HG03558 (cell line): ENCODE measurements around the gene NFIC.
"Not testable (repeated sequence)": the region's sequence is repeated elsewhere in the genome, so short reads cannot be mapped to it uniquely, and the experiment has no call there.

ENCODE experiments used
- ATAC-seq: cut with Tn5 transposase; IDR thresholded peaks from one replicate; pipeline ENCODE4 v1.9.1; 2021; ENCODE audit warnings: moderate number of reproducible peaks; ENCODE audit not compliant: unreplicated experiment; ENCODE audit errors: extremely low read depth

NFIC gene

DNA sequence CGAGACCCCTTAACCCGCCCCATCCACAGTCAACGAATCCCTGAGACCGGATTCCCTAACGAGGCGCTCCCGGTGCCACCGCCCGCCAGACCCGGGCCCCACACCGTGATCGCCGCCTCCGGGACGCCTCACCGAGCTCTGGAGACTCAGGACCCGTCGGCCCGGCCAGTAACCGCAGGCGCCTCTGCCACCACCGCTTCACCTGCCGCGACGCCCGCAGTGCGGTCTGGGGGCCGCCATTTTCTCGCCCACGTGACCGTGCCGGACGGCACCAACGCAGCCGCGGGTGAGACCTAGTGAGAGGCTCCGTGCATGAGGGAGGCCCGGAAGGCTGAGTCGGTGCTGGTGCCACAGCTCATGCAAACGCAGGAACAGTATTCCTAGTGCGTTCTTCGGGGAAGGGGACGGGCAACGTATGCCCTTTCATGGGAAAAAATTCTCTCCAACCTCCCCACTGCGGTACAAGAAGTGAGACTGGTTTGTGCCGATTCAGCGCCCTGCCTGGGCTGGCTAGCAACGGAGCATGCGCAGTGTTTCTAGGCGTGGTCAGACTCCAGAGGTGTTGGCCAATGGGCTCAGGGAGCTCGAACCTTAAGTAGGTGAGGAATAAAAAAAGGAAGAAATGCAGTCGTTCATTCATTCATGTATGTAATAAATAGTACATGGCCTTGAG is 134.2 kb downstream of the NFIC start, which contains the start of gene DOHH:
Gene DOHH, minus strand, starts transcription at position 246 of the 673 bp plus-strand sequence. CDS start 3,860 bp downstream, outside the sequence.
- peak; percentile 61 for ATAC-seq

GRCh38 chr19:3501780-3502179 is 135.4 kb downstream of the NFIC start:
- ATAC-seq: no peak

GRCh38 chr19:3503036-3503572 is 136.7 kb downstream of the NFIC start:
- ATAC-seq: no peak

GRCh38 chr19:3504735-3505134 is 138.4 kb downstream of the NFIC start:
- no peak for ATAC-seq

DNA sequence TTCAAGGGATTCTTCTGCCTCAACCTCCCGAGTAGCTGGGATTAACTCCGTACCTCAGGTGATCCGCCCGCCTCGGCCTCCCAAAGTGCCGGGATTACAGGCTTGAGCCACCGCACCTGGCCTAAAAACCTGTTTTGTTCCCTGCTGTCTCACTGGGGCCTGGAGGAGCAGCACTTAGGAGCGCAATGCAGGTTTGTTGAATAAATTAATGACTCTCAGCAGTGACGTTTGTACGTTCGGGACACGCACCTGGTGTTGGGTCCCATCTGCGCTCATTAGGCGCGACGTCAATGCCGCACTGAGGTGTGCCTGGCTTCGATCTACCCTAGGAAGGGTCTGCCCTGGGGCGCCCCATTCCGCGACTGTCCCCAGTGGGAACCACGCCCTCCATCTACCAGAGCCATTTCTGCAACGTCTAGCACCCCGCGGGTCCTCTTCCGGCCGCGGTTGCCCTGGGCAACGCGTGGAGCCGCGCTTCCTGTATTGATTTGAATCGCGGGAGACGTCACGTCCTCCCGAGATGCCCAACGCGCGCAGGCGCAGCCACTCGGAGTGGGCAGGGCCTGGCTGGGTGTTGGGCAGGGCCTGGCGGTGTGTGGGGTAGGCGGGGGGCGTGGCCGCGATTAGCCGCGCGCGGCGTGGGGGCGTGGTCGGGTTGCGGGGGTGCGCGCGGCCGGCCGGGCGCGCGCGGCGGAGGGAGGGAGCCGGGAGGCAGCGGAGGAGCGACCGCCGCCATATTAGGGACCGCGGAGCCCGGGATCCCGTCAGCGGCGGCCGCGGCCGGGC is 139.4 kb downstream of the NFIC start, which contains the start of gene FZR1:
Gene FZR1, plus strand, starts transcription at position 714 of the 786 bp plus-strand sequence. CDS start 16,679 bp downstream, outside the sequence.
- ATAC-seq: peak; percentile 92

DNA sequence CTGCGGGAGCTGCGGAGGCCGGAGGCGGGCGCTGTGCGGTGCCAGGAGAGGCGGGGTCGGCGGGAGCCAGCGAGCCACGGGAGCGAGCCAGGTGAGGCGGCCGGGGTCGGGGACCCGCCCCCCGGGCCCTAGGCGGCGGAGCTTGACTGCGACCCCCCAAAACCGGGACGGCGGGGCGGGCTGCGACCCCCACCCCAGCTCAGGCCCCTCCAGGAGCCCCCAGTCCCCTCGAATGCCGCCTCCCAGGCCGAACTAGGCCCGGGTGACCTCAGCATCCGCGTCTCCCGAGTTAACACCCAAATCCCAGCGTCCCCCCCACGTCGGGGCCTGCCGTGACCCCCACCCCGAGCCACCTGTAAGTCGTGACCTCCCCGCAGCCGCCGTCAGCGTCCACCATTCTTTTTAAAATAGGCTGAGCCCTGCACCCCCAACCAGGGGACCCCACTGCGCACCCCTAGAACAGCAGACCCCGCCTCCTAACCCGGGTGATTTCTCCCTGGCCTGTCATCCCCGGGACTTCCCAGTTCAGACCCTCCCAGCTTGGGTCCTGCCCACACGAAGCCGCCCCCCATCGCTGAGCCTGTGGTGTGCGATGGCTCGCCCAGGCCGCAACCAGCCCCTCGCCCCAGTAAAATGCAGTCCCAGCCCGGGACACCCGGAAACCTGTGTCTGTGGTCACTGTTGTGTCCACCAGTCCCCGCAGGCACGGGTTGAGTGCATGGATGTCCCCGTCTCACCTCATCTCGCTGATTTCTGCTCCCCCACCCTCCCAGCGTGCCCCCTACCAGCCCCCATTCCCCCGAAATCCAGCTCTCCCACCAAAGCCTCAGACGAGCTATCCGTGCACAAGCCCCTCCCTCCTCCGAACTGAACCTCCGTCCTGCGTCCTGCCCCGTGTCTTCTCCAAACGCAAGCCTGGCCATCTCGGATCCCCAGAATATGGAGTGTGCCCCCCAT is 140.3 kb downstream of the NFIC start:
- no peak for ATAC-seq

- no peak for ATAC-seq
Measured at GRCh38 chr19:3507371-3508120, 141.2 kb downstream of the NFIC start.

DNA sequence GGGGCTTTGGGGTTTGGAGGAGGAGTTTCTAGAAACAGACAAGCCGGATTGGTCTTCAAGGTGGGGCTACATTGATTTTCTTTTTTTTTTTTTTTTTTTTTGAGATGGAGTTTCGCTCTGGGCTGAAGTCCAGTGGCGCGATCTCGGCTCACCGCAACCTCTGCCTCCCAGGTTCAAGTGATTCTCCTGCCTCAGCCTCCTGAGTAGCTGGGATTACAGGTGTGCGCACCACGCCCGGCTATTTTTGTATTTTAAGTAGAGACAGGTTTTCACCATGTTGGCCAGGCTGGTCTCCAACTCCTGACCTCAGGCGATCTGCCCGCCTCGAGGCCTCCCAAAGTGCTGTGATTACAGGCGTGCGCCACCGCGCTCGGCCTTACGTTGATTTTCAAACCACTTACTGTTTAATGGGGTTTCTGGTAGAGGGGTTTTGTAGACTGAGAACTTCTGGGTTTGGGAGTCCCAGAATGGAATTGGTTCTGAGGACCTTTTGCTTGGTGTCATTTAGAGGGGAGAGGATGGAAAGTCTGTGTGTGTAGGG is 141.8 kb downstream of the NFIC start:
- ATAC-seq: not testable (repeated sequence)

GRCh38 chr19:3508771-3509535 is 142.6 kb downstream of the NFIC start:
- ATAC-seq: no peak

- ATAC-seq: no peak
Measured at GRCh38 chr19:3509566-3509989, 143.2 kb downstream of the NFIC start.

- ATAC-seq: no peak
Measured at GRCh38 chr19:3510727-3511126, 144.3 kb downstream of the NFIC start.

DNA sequence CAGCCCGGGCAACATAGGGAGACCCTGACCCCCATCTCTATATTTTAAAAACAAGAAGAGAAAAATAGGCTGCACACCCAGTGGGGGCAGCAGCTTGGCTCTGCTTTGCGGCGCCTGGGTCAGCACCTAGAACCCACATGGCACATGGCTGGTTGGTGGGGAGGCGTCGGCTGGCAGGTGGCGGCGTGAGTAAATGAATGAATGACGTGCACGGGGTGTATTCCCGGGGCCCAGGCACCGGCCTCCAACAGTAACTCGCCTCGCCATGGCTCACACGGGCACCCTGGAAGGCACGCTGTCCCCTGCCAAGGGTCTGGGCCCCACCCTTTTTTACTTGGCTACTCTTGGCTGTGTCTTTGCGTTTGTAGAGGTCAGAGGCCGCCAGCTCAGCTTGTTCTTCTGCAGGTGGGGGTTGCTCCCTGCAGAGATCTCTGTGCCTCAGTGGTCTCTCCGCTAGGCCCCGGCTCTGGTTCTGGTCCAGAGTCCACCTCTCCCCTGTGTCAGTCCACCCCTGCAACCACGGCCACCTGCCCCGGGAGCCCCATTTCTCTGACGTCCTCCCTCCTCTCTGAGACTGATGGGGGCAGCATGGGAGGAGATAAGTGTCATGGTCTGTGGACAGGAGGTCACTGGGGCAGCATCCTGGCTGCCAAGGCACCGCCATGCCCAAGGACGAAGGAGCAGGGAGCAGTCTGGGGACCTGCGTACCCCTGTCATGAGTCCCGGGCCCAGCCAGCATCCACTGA is 145.3 kb downstream of the NFIC start:
- no peak for ATAC-seq

- ATAC-seq: no peak
Measured at GRCh38 chr19:3512562-3513228, 146.3 kb downstream of the NFIC start.

DNA sequence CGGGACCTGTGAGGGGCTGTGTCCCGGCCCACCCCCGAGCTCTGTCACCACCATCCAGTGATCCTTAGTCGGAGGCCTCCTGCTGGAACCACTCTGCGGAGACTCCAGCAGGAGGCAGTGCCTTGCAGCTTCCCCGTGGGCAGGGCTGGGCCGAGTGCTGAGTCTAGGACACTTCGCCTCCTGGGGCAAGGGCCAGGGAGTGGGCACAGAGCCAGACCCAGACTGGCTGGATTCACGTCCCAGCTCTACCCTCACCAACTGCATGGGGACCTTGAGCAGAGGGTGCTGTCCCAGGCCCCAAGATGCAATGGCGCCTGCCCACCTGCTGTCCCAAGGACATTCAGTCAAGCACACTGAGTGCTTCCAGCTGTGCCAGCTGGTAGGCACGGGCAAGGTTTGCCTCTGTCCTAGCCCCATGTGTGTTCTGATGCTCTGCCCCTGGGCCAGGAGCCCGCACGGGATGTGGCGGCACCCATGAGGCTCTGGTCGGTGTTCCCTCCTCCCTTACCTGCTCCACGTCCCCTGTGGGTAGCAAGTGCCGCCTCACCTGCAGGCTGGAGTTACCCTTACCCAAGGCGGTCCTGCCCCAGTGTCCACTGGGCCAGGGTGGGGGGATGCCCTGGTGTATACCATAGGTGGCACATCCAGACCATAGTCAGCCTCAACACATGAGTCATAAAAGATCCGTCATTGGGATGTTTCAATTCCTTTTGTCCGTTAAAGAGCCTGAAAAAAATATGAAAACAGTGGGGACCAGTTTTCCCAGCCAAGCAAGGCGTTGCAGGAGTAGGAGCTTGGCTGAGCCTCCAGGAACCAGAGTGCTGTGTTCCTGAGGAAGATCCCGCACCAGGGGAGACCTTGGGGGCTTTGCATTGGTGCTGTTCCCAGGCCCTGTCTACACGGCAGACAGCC is 147.1 kb downstream of the NFIC start:
- no peak for ATAC-seq

- ATAC-seq: no peak
Measured at GRCh38 chr19:3514930-3515329, 148.5 kb downstream of the NFIC start.

DNA sequence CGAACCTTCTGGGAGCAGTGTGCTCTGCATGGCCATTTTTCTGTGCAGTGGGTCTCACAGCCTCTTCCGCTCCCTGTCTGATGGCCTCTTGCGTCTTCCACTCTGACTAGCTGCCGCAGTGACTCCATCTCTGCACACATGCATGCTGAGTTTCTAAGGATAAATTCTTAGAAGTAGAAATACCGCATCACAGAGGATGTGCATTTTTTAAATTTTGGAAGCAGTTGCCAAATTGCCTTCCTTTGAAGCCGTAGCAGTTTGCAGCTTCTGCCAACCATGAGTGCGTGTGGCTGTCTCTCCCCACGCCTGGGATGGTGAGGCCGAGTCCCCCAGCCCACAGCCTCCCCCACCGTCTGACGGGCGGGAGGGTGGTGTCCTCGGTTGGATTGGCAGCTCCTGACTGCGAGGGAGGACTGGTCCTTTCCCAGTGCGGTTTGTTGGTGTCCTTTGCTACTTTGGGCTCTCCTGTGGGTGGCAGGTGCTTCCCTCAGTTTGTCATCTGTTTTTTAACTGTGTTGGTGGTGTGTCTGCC is 149.6 kb downstream of the NFIC start:
- ATAC-seq: no peak
